Suppressor macrophage treated with lipopolysaccharide for 1 hour (primary cell): ENCODE results near the gene SLC16A10.
A peak's percentile ranks its signal among the peaks of the same experiment; 100 is the strongest.

ENCODE experiments used
- DNase-seq, 3 donors: peaks; one replicate each; pipeline ENCODE4 v3.0.0-alpha.2; 2020 to 2022

The SLC16A10 gene

GRCh38 chr6:111260570-111261298 is 173.4 kb downstream of the SLC16A10 start:
- DNase-seq: peak; percentile 47 to 64 (median 57)

- DNase-seq: peak; percentile 50 to 75 (median 73)
Measured at GRCh38 chr6:111263837-111264236, 176.5 kb downstream of the SLC16A10 start.

DNA sequence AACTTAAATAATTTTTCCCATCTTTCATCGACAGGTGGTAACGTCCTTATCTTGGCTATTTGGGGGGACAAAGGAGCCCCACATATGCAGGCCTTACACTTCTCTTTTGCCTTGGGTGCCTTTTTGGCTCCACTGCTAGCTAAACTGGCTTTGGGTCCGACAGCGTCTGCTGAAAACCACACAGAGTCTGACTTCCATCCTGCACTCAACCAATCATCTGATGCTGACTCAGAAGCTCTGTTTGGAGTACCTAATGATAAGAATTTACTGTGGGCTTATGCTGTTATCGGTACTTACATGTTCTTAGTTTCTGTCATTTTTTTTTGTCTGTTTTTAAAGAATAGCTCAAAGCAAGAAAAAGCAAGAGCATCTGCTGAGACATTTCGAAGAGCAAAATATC is 178.5 kb downstream of the SLC16A10 start:
- no peak for DNase-seq

GRCh38 chr6:111266276-111266675 is 179.0 kb downstream of the SLC16A10 start:
- no peak for DNase-seq

- peak in 1 of 3 donors; percentile 35 for DNase-seq
Measured at GRCh38 chr6:111267764-111268333, 180.5 kb downstream of the SLC16A10 start.

DNA sequence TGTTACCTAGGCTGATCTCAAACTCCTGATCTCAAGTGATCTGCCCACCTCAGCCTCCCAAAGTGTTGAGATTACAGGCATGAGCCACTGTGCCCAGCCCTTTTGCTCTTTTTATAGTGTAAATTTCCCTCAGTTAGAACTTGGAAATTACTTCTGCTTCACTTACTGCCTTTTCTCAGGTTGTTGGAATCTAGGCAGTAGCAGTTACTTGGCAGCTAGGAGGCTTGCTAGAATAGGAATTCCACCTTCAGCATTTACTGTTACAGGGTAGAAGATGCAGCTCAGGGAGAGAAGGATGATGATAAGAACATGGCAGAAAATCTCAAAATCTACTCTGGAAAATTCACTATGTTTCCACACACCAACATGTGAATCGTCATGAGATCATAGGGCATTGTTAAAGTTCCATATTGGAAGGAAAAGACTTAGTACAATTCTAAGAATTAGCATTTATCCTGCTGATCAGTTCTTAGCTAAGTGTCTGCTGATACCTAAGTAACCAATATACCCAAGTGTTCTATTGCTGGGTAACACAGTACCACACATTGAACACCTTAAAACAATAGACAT is 182.2 kb downstream of the SLC16A10 start:
- peak in 1 of 3 donors; percentile 25 for DNase-seq

DNA sequence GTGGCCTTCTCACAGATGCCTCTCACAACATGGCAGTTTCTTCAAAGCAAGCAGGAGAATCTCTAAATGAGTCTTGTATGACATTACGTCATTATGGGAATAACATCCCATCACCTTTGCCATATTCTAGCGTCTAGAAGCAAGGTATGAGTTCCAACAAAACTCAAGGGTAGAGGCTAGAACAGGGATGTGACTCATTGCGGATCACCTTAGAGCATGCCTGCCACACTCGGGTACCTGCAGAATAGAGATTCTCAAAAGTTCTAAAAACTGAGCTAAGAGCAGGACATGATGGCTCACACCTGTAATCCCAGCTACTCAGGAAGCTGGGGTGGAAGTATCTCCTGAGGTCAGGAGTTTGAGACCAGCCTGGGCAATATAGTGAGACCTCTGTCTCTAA is 182.8 kb downstream of the SLC16A10 start:
- no peak for DNase-seq

GRCh38 chr6:111274593-111275217 is 187.4 kb downstream of the SLC16A10 start:
- no peak for DNase-seq

- no peak for DNase-seq
Measured at GRCh38 chr6:111276335-111276734, 189.0 kb downstream of the SLC16A10 start.

DNA sequence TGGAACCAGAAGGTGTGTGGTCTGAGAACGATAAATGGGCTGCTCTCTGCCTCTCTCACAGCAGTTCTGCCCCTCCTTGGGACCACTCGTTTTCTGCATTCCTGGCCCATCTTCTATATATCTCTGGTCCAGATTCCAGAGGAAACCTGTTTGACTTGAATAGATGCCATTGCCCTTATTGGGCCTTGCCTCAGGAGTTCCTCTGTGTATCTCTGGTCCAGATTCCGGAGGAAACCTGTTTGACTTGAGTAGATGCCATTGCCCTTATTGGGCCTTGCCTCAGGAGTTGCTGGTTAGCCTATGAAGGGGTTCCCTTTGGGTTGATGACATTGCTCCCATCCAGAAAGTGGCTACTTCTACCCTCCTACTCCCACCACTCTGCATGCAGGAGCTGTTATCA is 189.4 kb downstream of the SLC16A10 start:
- DNase-seq: no peak

- no peak for DNase-seq
Measured at GRCh38 chr6:111277819-111278218, 190.5 kb downstream of the SLC16A10 start.

GRCh38 chr6:111278731-111279130 is 191.4 kb downstream of the SLC16A10 start:
- DNase-seq: no peak

DNA sequence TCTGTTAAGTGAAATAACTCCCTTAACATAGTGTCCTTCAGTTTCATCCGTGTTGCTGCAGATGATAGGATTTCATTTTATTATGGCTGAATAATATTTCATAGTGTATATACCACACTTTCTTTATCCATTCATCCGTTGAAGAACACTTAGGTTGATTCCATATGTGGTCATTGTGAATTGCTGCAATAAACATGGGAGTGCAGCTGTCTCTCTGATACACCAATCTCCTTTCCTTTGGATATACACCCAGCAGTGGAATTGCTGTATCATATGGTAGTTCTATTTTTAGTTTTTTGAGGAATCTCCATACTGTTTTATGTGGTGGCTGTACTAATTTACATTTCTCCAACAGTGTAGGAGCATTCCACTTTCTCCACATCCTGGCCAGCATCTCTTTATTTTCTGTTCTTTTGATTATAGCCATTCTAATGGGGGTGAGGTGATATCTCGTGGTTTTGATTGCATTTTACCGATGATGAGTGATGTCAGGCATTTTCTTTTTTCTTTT is 193.2 kb downstream of the SLC16A10 start:
- DNase-seq: no peak
